Large intestine (tissue), 3 donors: ENCODE measurements around the gene FMN2. TPM values are rescaled to one million over a fixed set of nuclear protein-coding genes. Genes with fewer than 3 reads are reported as not detected.

Experiments
- DNase-seq, 2 donors: peaks; one replicate each; pipeline versions ENCODE4 v3.0.0 to v3.0.0-alpha.2; 2013
- H3K27ac ChIP-seq: one replicate; pipeline ENCODE4 v1.5.1; 2013; ENCODE audit warnings: low read length
- H3K27me3 ChIP-seq: 2 replicates; pipeline ENCODE4 v1.6.1; 2013; ENCODE audit warnings: low read length; ENCODE audit not compliant: control insufficient read depth, insufficient read depth
- H3K36me3 ChIP-seq: 2 replicates; pipeline ENCODE4 v1.6.1; 2013; ENCODE audit warnings: low read length; ENCODE audit not compliant: control insufficient read depth, insufficient read depth
- H3K4me1 ChIP-seq: one replicate; pipeline ENCODE4 v1.6.1; 2013; ENCODE audit warnings: low read length; ENCODE audit not compliant: control insufficient read depth, insufficient read depth
- H3K4me3 ChIP-seq: one replicate; pipeline ENCODE4 v1.5.1; 2013; ENCODE audit warnings: low read length
- H3K9me3 ChIP-seq: one replicate; pipeline ENCODE4 v1.6.1; 2013; ENCODE audit warnings: mild to moderate bottlenecking, low read depth, low read length, moderate library complexity; ENCODE audit not compliant: control insufficient read depth
- WGBS: methylation state at CpG from one replicate; pipeline ENCODE4 v1.1.5; 2013; ENCODE audit warnings: low lambda C conversion rate; ENCODE audit not compliant: insufficient coverage; 5-methylcytosine and 5-hydroxymethylcytosine counted together
- polyA plus RNA-seq: library from polyadenylated mRNA; unstranded; fragments of 120-200 nt; gene quantifications from one replicate; pipeline ENCODE4 v1.2.1, GENCODE V29; 2013

Gene FMN2
- polyA plus RNA-seq, 1 donor = 1.8 TPM

GRCh38 chr1:240441669-240442068 lies 350.0 kb downstream of the FMN2 start:
- H3K9me3 ChIP-seq = no peaks in the 10 kb centered on the region
- no peaks in the 10 kb centered on the region for H3K36me3 ChIP-seq
- no CpG with 5 or more reads among the region's 1 CpG for WGBS
- H3K27me3 ChIP-seq = no peaks in the 10 kb centered on the region
- no peaks in the 10 kb centered on the region for H3K4me1 ChIP-seq
- H3K4me3 ChIP-seq = no peak overlapping the region
- H3K27ac ChIP-seq = no peak overlapping the region
- DNase-seq = peak; percentile 11 to 42

GRCh38 chr1:240445369-240445768 lies 353.7 kb downstream of the FMN2 start:
- no CpG with 5 or more reads among the region's 3 CpGs for WGBS
- no peak for DNase-seq
- no peak overlapping the region for H3K27ac ChIP-seq
- no peaks in the 10 kb centered on the region for H3K9me3 ChIP-seq
- H3K36me3 ChIP-seq = no peaks in the 10 kb centered on the region
- H3K4me1 ChIP-seq = no peaks in the 10 kb centered on the region
- H3K4me3 ChIP-seq = no peak overlapping the region
- H3K27me3 ChIP-seq = no peaks in the 10 kb centered on the region

- WGBS = no CpG with 5 or more reads among the region's 7 CpGs
- H3K4me3 ChIP-seq = no peak overlapping the region
- DNase-seq = no peak
Observed at GRCh38 chr1:240455228-240455821, 363.6 kb downstream of the FMN2 start.

GRCh38 chr1:240457203-240457602 lies 365.5 kb downstream of the FMN2 start:
- Histone ChIP-seq H3K4me3 (no peak overlapping the region), H3K9me3 (no peaks in the 10 kb centered on the region), H3K4me1 (no peaks in the 10 kb centered on the region), H3K27me3 (no peaks in the 10 kb centered on the region), H3K27ac (no peak overlapping the region), H3K36me3 (no peaks in the 10 kb centered on the region)
- WGBS = 100% methylated on average over 3 of the region's 5 CpGs
- DNase-seq = no peak

More at GRCh38 chr1:240455228-240455821, 363.6 kb downstream of the FMN2 start:
- Histone ChIP-seq H3K27ac (no peak overlapping the region), H3K9me3 (no peaks in the 10 kb centered on the region), H3K36me3 (no peaks in the 10 kb centered on the region), H3K27me3 (no peaks in the 10 kb centered on the region), H3K4me1 (no peaks in the 10 kb centered on the region)

- Histone ChIP-seq H3K4me1 (no peaks in the 10 kb centered on the region), H3K27ac (no peak overlapping the region), H3K9me3 (no peaks in the 10 kb centered on the region), H3K27me3 (peaks cover 3% of the 10 kb centered on the region), H3K4me3 (no peak overlapping the region), H3K36me3 (no peaks in the 10 kb centered on the region)
- 38% methylated on average over 1 of the region's 3 CpGs for WGBS
- no peak for DNase-seq
Observed at GRCh38 chr1:240462277-240462676, 370.6 kb downstream of the FMN2 start.

- DNase-seq = no peak
- Histone ChIP-seq H3K27me3 (peaks cover 3% of the 10 kb centered on the region), H3K27ac (no peak overlapping the region), H3K4me1 (no peaks in the 10 kb centered on the region), H3K4me3 (no peak overlapping the region), H3K9me3 (no peaks in the 10 kb centered on the region), H3K36me3 (no peaks in the 10 kb centered on the region)
- WGBS = 80% methylated on average over 1 of the region's 7 CpGs
Observed at GRCh38 chr1:240462766-240463395, 371.2 kb downstream of the FMN2 start.

GRCh38 chr1:240464099-240464498 lies 372.4 kb downstream of the FMN2 start:
- no peaks in the 10 kb centered on the region for H3K36me3 ChIP-seq
- H3K27ac ChIP-seq = no peak overlapping the region
- peaks cover 3% of the 10 kb centered on the region for H3K27me3 ChIP-seq
- no peaks in the 10 kb centered on the region for H3K4me1 ChIP-seq
- no peak for DNase-seq
- no peaks in the 10 kb centered on the region for H3K9me3 ChIP-seq
- WGBS = 80% methylated on average over 1 of the region's 2 CpGs
- no peak overlapping the region for H3K4me3 ChIP-seq

GRCh38 chr1:240465531-240465940 lies 373.9 kb downstream of the FMN2 start:
- no peak overlapping the region for H3K27ac ChIP-seq

GRCh38 chr1:240466509-240466908 lies 374.8 kb downstream of the FMN2 start:
- no peak overlapping the region for H3K4me3 ChIP-seq
- H3K4me1 ChIP-seq = no peaks in the 10 kb centered on the region
- no peak overlapping the region for H3K27ac ChIP-seq
- H3K9me3 ChIP-seq = no peaks in the 10 kb centered on the region
- no peaks in the 10 kb centered on the region for H3K36me3 ChIP-seq
- DNase-seq = no peak
- 100% methylated on average over 2 of the region's 4 CpGs for WGBS
- peaks cover 3% of the 10 kb centered on the region for H3K27me3 ChIP-seq

More at GRCh38 chr1:240465531-240465940, 373.9 kb downstream of the FMN2 start:
- WGBS = no CpG with 5 or more reads among the region's 6 CpGs
- H3K9me3 ChIP-seq = no peaks in the 10 kb centered on the region
- H3K4me1 ChIP-seq = no peaks in the 10 kb centered on the region
- DNase-seq = no peak
- H3K36me3 ChIP-seq = no peaks in the 10 kb centered on the region
- H3K4me3 ChIP-seq = no peak overlapping the region
- peaks cover 3% of the 10 kb centered on the region for H3K27me3 ChIP-seq

GRCh38 chr1:240467895-240468294 lies 376.2 kb downstream of the FMN2 start:
- Histone ChIP-seq H3K27ac (no peak overlapping the region), H3K36me3 (no peaks in the 10 kb centered on the region), H3K27me3 (peaks cover 3% of the 10 kb centered on the region), H3K4me1 (no peaks in the 10 kb centered on the region), H3K9me3 (no peaks in the 10 kb centered on the region), H3K4me3 (no peak overlapping the region)
- DNase-seq = no peak

- H3K4me3 ChIP-seq = no peak overlapping the region
- H3K36me3 ChIP-seq = no peaks in the 10 kb centered on the region
- H3K9me3 ChIP-seq = no peaks in the 10 kb centered on the region
- DNase-seq = no peak
- no peak overlapping the region for H3K27ac ChIP-seq
- 100% methylated on average over 1 of the region's 7 CpGs for WGBS
- no peaks in the 10 kb centered on the region for H3K4me1 ChIP-seq
- H3K27me3 ChIP-seq = peaks cover 3% of the 10 kb centered on the region
Observed at GRCh38 chr1:240468656-240469055, 377.0 kb downstream of the FMN2 start.
